Sigmoid colon (tissue), 4 donors: Measurements from ENCODE around the gene ANXA3.
"Not testable (repeated sequence)": the region's sequence is repeated elsewhere in the genome, so short reads cannot be mapped to it uniquely, and the experiment has no call there.

Source experiments
- CTCF ChIP-seq, 4 experiments: fragments of 450-650 bp in 3 of 4; fragments of 200-600 bp in 1 of 4; IDR thresholded peaks; one replicate each; pipeline ENCODE4 v1.5.1; 2016 to 2019; ENCODE audit warnings: antibody characterized with exemption in 4 of 4, mild to moderate bottlenecking in 3 of 4, moderate library complexity in 2 of 4
- POLR2A ChIP-seq, 2 donors: fragments of 450-650 bp; IDR thresholded peaks; one replicate each; pipeline ENCODE4 v1.6.1; 2016; ENCODE audit warnings: antibody characterized with exemption in 2 of 2, mild to moderate bottlenecking in 2 of 2, moderate library complexity in 2 of 2
- POLR2AphosphoS5 ChIP-seq, 4 donors: sonication (generic); formaldehyde crosslinking; IDR thresholded peaks; one replicate each; pipeline ENCODE4 v1.6.1; 2017; ENCODE audit warnings: antibody characterized with exemption in 4 of 4

GRCh38 chr4:78598431-78598830 is 46.9 kb downstream of the ANXA3 start:
- not testable (repeated sequence) for TF ChIP-seq CTCF, POLR2AphosphoS5, POLR2A (IDR thresholded peaks at IDR 0.05)
